GM06990 (cell line): ENCODE data around the gene MYT1.
A peak's percentile ranks its signal among the peaks of the same experiment; 100 is the strongest.
"Not testable (repeated sequence)": the region's sequence is repeated elsewhere in the genome, so short reads cannot be mapped to it uniquely, and the experiment has no call there.

Experiments
- DNase-seq: peaks from one replicate; pipeline ENCODE4 v3.0.0-alpha.2; 2011; ENCODE audit not compliant: insufficient read length; ENCODE audit errors: extremely low read depth
- H3K27me3 ChIP-seq: replicated peaks from 2 replicates; pipeline ENCODE4 v1.6.0; 2011; ENCODE audit warnings: low read length; ENCODE audit not compliant: control insufficient read depth, insufficient read depth
- H3K36me3 ChIP-seq: 2 replicates; pipeline ENCODE4 v1.5.1; 2011; ENCODE audit warnings: low read length; ENCODE audit not compliant: control insufficient read depth, insufficient read depth
- H3K4me3 ChIP-seq: replicated peaks from 2 replicates; pipeline ENCODE4 v1.5.1; 2011; ENCODE audit warnings: low read depth, mild to moderate bottlenecking, control low read depth, low read length
- CTCF ChIP-seq: IDR thresholded peaks from 2 replicates; pipeline ENCODE4 v1.5.1; 2011; ENCODE audit warnings: low read length, control low read depth, mild to moderate bottlenecking, inconsistent platforms; ENCODE audit not compliant: insufficient read depth, poor library complexity, severe bottlenecking

The MYT1 gene

GRCh38 chr20:64130876-64131275 is 33.4 kb upstream of the MYT1 start:
- DNase-seq: no peak
- H3K4me3 ChIP-seq: no peak overlapping the region
- no peaks in the 10 kb centered on the region for H3K36me3 ChIP-seq
- TF ChIP-seq CTCF: no peak
- no peaks in the 10 kb centered on the region for H3K27me3 ChIP-seq

DNA sequence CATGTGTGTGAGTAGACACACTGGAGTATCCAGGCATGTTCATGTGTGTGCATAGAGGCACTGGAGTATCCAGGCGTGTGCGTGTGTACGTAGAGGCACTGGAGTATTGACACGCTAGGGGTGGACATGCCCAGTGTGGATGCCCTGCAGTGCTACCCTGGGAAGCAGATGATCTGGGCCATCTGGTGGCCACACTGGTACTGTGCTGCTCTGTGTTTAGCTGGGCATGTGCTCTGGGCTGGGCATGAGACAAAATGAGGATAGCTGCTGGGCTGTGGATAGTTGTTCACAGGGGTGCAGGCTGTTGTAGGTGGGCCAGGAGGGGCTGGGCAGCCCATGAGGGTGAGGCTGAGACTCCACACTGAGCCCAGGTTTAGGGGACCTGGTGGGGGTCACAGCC is 32.8 kb upstream of the MYT1 start:
- DNase-seq: no peak
- H3K4me3 ChIP-seq: no peak overlapping the region

GRCh38 chr20:64133951-64134407 is 30.3 kb upstream of the MYT1 start:
- TF ChIP-seq CTCF: peak; percentile 28
- Histone ChIP-seq H3K27me3 (no peaks in the 10 kb centered on the region), H3K36me3 (no peaks in the 10 kb centered on the region), H3K4me3 (no peak overlapping the region)
- no peak for DNase-seq

More for the DNA sequence above, 32.8 kb upstream of the MYT1 start:
- no peak for TF ChIP-seq CTCF
- Histone ChIP-seq H3K36me3 (no peaks in the 10 kb centered on the region), H3K27me3 (no peaks in the 10 kb centered on the region)

DNA sequence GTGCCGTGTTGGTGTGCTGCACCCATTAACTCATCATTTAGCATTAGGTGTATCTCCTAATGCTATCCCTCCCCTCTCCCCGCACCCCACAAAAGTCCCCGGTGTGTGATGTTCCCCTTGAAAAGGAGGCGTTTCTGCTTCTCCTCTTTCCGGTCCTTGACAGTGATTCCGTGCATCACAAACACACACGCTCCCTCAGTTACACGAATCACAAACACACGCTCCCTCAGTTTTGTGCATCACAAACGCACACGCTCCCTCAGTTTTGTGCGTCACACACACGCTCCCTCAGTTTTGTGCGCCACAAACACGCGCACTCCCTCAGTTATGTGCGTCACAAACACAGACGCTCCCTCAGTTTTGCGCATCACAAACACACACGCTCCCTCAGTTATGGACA is 29.5 kb upstream of the MYT1 start:
- not testable (repeated sequence) for H3K36me3 ChIP-seq, H3K27me3 ChIP-seq, DNase-seq, H3K4me3 ChIP-seq

GRCh38 chr20:64136004-64136710 is 28.1 kb upstream of the MYT1 start:
- no peak for TF ChIP-seq CTCF
- Histone ChIP-seq H3K27me3 (no peaks in the 10 kb centered on the region; the same call in 1 of the 2 replicates), H3K36me3 (no peaks in the 10 kb centered on the region), H3K4me3 (no peak overlapping the region)
- DNase-seq: no peak

DNA sequence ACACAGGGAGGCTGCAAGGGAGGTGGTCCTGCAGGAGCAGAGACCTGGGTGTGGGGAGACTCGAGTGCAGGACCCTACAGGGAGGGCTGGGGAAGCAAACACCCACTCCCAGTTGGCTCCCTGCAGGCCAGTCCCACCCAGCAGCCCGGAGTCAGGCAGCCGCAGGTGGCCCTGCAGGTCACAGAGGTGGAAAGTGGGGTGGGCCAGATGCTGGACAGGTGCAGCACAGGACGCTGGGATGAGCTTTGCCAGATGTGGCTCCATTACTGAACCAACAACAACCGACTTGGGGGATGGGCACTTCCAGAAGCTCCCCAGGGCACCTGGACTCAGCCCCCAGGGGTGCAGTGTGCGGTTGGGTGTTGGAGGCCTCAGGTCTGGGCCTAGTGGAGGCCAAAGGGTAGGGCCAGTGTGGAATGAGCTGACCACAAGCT is 26.6 kb upstream of the MYT1 start:
- no peak for TF ChIP-seq CTCF
- no peaks in the 10 kb centered on the region; the same call in 1 of the 2 replicates for H3K27me3 ChIP-seq

More for the DNA sequence above, 26.6 kb upstream of the MYT1 start:
- no peak overlapping the region for H3K4me3 ChIP-seq
- no peak for DNase-seq
- no peaks in the 10 kb centered on the region for H3K36me3 ChIP-seq
